WI38 (cell line): ENCODE data around the gene ABCA12.

ENCODE experiments used
- H3K4me3 ChIP-seq: 2 replicates; pipeline ENCODE4 v1.5.1; 2011; ENCODE audit warnings: low read depth, mild to moderate bottlenecking, control low read depth, low read length
- CTCF ChIP-seq: IDR thresholded peaks from 2 replicates; pipeline ENCODE4 v1.5.1; 2012; ENCODE audit warnings: low read depth, mild to moderate bottlenecking, control low read depth, low read length

ABCA12 gene

DNA sequence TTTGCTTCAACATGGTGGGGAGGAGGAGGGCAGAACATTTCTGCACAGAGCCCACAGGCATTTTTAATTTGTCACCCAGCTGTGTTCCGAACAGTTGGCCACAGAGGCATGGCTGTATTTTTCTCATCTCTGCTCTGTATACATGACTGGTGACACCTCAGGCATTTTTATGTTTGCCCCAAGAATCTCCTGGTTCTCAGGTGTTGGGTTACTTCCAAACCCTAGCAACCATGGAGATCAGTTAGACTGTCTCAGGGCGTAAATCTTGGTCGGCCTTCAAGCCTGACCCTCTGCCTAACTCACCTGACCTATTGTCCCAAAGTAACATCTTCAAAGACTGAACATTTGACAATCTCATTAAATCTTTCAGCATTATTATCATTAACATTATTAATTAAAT, 100.0 kb downstream of the ABCA12 start:
- TF ChIP-seq CTCF, result no peak
- H3K4me3 ChIP-seq, result no peak overlapping the region

DNA sequence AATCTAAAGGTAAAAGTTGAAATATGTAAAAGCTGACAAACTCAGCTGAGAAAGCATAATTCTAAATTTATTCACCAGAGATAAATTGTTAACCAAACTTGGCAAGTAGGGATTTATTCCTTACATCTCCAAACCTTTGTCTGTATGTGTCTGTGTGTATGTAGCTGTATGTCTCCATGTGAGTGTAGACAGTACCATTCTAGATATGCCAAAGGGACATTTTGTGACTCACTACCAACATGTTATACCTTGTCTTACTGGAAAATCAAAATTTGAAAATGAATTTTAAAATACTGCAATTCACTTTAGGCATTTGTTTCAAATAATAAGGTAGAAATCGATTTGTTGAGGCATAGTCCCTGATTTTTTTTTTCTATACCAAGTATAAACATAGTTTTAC, 102.1 kb downstream of the ABCA12 start:
- TF ChIP-seq CTCF, result no peak
- no peak overlapping the region for H3K4me3 ChIP-seq

DNA sequence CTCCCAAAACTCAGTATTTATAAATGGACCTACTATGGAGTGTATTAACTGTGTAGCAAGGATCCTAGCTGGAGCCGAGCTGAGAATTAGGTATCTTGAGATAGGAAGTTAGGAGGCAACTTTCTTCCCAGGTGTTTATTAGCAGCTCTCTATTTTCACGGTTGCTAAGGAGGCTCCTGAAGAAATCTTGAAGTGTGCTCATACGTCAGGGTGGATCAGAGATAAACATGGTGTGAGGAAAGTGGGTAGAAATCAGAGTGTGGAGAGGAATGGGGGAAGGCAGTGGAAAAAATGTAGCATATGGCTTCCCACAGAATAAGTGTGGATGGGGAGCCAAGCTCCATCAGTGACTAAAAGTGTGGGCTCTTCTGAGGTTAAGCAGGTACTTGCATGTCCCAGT, 104.3 kb downstream of the ABCA12 start:
- no peak for TF ChIP-seq CTCF
- H3K4me3 ChIP-seq, result no peak overlapping the region

DNA sequence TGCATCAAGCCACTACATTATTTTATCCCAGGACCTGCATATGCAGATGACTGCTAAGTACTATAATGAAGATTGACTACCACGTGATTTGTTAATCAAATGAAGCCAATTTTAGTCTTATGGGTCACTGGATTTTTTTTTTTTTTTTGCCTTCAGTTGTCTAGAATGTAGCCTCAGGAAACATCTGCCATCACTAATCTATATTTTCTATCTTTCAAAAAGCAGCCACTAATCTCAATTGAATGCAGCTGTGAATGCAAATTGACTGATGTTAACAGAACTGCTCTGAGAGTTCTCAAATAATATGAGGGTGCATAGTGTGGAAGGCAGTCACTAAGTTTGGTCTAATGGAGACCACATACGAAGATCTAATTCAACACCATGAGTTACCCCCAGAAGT, 106.3 kb downstream of the ABCA12 start:
- H3K4me3 ChIP-seq, result no peak overlapping the region
- no peak for TF ChIP-seq CTCF

GRCh38 chr2:215031321-215031720, 107.1 kb downstream of the ABCA12 start:
- TF ChIP-seq CTCF, result no peak

GRCh38 chr2:215029936-215030335, 108.5 kb downstream of the ABCA12 start:
- no peak for TF ChIP-seq CTCF
- no peak overlapping the region for H3K4me3 ChIP-seq

More at GRCh38 chr2:215031321-215031720, 107.1 kb downstream of the ABCA12 start:
- no peak overlapping the region for H3K4me3 ChIP-seq

- TF ChIP-seq CTCF, result no peak
- H3K4me3 ChIP-seq, result no peak overlapping the region
Observed at GRCh38 chr2:215028231-215028630, 110.2 kb downstream of the ABCA12 start.

DNA sequence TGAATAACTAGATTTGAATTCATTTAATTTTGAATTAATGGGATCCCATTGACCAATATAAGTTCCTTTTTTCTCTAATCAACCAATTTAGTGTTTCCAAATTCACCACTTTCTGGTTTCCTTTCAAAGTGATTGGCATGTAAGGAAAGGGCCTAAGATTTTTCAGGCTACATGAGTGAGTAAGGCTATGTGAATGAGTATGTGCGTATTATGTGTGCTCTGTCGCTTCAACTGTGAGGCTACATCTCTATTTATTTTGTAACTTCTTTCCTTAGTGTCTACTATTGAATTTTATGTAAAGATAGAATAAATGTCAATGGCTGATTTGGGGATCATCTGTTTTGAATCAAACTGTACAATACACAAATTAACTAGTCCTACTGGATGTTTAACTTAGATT, 110.6 kb downstream of the ABCA12 start:
- no peak overlapping the region for H3K4me3 ChIP-seq
- TF ChIP-seq CTCF, result no peak
